SK-N-SH treated with all-trans-retinoic acid at 6 μM for 48 hours (cell line): ENCODE measurements around the gene CDYL.

Experiments
- ATAC-seq: fragments of 200-7000 bp; cut with Tn5 transposase; 3 replicates; pipeline ENCODE4 v1.9.1; 2020; ENCODE audit warnings: mild to moderate bottlenecking, moderate library complexity
- ARNTL ChIP-seq: fragments of 450-650 bp; formaldehyde crosslinking; IDR thresholded peaks from 2 replicates; pipeline ENCODE4 v1.5.0; 2020; ENCODE audit warnings: low read depth, mild to moderate bottlenecking, moderate library complexity, borderline replicate concordance
- BACH2 ChIP-seq: fragments of 250-450 bp; sonication (Bioruptor Pico); IDR thresholded peaks from 2 replicates; pipeline ENCODE4 v1.9.0; 2021; ENCODE audit warnings: mild to moderate bottlenecking, borderline replicate concordance
- CSDC2 ChIP-seq: fragments of 250-450 bp; sonication (Bioruptor Pico); IDR thresholded peaks from 2 replicates; pipeline ENCODE4 v1.5.0; 2020; ENCODE audit warnings: mild to moderate bottlenecking, moderate library complexity
- ESRRG ChIP-seq: fragments of 250-450 bp; sonication (Bioruptor Pico); IDR thresholded peaks from 2 replicates; pipeline ENCODE4 v1.6.1; 2021; ENCODE audit warnings: mild to moderate bottlenecking
- ISL1 ChIP-seq: fragments of 250-450 bp; sonication (Bioruptor Pico); IDR thresholded peaks from 2 replicates; pipeline ENCODE4 v2.1.2; 2022; ENCODE audit warnings: mild to moderate bottlenecking, moderate library complexity
- OSR1 ChIP-seq: fragments of 250-450 bp; sonication (Bioruptor Pico); IDR thresholded peaks from 2 replicates; pipeline ENCODE4 v1.8.0; 2022; ENCODE audit warnings: moderate library complexity, mild to moderate bottlenecking, inconsistent platforms
- PPARA ChIP-seq: fragments of 250-450 bp; sonication (Bioruptor Pico); IDR thresholded peaks from 2 replicates; pipeline ENCODE4 v1.5.0; 2020; ENCODE audit warnings: mild to moderate bottlenecking, borderline replicate concordance
- TCF4 ChIP-seq: fragments of 250-450 bp; sonication (Bioruptor Pico); IDR thresholded peaks from 2 replicates; pipeline ENCODE4 v1.8.0; 2021; ENCODE audit warnings: mild to moderate bottlenecking, moderate library complexity, borderline replicate concordance
- TOX ChIP-seq: fragments of 250-450 bp; sonication (Bioruptor Pico); IDR thresholded peaks from 2 replicates; pipeline ENCODE4 v1.8.0; 2021; ENCODE audit warnings: mild to moderate bottlenecking, moderate library complexity, borderline replicate concordance
- ZC3H10 ChIP-seq: fragments of 250-450 bp; sonication (Bioruptor Pico); IDR thresholded peaks from 2 replicates; pipeline ENCODE4 v1.5.1; 2021; ENCODE audit warnings: mild to moderate bottlenecking, moderate library complexity
- ZFP3 ChIP-seq: fragments of 250-450 bp; sonication (Bioruptor Pico); IDR thresholded peaks from 2 replicates; pipeline ENCODE4 v1.5.0; 2020; ENCODE audit warnings: mild to moderate bottlenecking, moderate library complexity
- ZNF565 ChIP-seq: fragments of 450-650 bp; formaldehyde crosslinking; conservative IDR thresholded peaks from 2 replicates; pipeline ENCODE4 v1.5.0; 2020; ENCODE audit warnings: low read depth, mild to moderate bottlenecking, moderate library complexity
- ZNF70 ChIP-seq: fragments of 450-650 bp; formaldehyde crosslinking; IDR thresholded peaks from 2 replicates; pipeline ENCODE4 v1.5.0; 2020; ENCODE audit warnings: mild to moderate bottlenecking, moderate library complexity
- TF ChIP-seq, protein P1 (sequence below): fragments of 250-450 bp; sonication (Bioruptor Pico); IDR thresholded peaks from 2 replicates; pipeline ENCODE4 v1.5.1; 2021; ENCODE audit warnings: mild to moderate bottlenecking, moderate library complexity
- TF ChIP-seq, protein P2 (sequence below): fragments of 250-450 bp; sonication (Bioruptor Pico); IDR thresholded peaks from 2 replicates; pipeline ENCODE4 v1.8.0; 2020; ENCODE audit warnings: mild to moderate bottlenecking, moderate library complexity, borderline replicate concordance
- TF ChIP-seq, protein P3 (sequence below): fragments of 250-450 bp; sonication (Bioruptor Pico); IDR thresholded peaks from 2 replicates; pipeline ENCODE4 v1.8.0; 2021; ENCODE audit warnings: low read depth, mild to moderate bottlenecking, moderate library complexity, borderline replicate concordance

Gene CDYL

DNA sequence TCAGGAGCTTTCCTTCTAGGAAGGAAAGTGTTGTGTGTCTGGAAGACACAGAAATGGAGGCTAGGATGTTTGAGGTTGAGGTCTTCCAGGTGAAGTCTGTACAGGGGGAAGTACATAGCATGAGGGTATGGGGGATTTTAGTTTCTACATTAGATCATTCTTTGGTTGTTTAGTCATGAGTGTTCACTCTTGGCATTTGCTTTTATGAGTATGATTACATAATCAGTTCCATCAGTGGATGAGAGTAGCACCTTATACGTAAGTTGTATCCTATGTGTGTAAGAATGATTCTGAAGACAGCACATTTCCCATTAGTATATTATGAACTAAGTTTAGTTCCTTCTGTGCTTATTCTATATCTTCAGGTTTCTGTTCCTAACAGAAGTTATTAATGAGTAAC is 1.9 kb downstream of the CDYL start (continued):
- TF ChIP-seq, protein P1, sequence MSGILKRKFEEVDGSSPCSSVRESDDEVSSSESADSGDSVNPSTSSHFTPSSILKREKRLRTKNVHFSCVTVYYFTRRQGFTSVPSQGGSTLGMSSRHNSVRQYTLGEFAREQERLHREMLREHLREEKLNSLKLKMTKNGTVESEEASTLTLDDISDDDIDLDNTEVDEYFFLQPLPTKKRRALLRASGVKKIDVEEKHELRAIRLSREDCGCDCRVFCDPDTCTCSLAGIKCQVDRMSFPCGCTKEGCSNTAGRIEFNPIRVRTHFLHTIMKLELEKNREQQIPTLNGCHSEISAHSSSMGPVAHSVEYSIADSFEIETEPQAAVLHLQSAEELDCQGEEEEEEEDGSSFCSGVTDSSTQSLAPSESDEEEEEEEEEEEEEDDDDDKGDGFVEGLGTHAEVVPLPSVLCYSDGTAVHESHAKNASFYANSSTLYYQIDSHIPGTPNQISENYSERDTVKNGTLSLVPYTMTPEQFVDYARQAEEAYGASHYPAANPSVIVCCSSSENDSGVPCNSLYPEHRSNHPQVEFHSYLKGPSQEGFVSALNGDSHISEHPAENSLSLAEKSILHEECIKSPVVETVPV (CRISPR knock-in tag), result no peak
- TF ChIP-seq ZFP3 (CRISPR knock-in tag), result no peak
- TF ChIP-seq OSR1 (CRISPR knock-in tag), result no peak
- TF ChIP-seq, protein P2, sequence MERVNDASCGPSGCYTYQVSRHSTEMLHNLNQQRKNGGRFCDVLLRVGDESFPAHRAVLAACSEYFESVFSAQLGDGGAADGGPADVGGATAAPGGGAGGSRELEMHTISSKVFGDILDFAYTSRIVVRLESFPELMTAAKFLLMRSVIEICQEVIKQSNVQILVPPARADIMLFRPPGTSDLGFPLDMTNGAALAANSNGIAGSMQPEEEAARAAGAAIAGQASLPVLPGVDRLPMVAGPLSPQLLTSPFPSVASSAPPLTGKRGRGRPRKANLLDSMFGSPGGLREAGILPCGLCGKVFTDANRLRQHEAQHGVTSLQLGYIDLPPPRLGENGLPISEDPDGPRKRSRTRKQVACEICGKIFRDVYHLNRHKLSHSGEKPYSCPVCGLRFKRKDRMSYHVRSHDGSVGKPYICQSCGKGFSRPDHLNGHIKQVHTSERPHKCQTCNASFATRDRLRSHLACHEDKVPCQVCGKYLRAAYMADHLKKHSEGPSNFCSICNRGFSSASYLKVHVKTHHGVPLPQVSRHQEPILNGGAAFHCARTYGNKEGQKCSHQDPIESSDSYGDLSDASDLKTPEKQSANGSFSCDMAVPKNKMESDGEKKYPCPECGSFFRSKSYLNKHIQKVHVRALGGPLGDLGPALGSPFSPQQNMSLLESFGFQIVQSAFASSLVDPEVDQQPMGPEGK (CRISPR knock-in tag), result no peak
- TF ChIP-seq PPARA (CRISPR knock-in tag), result no peak

DNA sequence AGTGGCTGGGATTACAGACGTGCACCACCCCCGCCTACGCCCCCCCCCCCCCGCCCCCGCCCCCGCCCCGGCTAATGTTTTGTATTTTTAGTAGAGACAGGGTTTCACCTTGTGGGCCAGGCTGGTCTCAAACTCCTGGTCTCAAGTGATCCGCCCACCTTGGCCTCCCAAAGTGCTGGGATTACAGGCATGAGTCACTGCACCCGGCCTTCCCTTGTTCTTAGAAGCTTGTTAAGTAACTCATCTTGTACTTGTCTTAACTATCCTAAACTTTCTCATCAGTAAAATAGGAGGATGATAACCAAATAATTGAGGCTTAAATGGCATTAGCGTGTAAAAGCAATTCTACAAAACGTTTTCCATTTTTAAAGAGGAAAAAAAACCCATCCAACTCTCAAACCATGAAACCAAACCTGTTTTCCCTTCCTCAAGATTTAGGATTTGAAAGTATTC is 4.2 kb downstream of the CDYL start:
- ATAC-seq, result no peak
- TF ChIP-seq, protein P2 (CRISPR knock-in tag), result no peak
- TF ChIP-seq CSDC2 (no peak), ISL1 (CRISPR knock-in tag) (no peak), TOX (no peak), BACH2 (no peak), ZNF565 (CRISPR knock-in tag) (no peak), ZC3H10 (CRISPR knock-in tag) (no peak), ARNTL (no peak), PPARA (CRISPR knock-in tag) (no peak), ZNF70 (CRISPR knock-in tag) (no peak), TCF4 (CRISPR knock-in tag) (no peak)
- TF ChIP-seq, protein P3, sequence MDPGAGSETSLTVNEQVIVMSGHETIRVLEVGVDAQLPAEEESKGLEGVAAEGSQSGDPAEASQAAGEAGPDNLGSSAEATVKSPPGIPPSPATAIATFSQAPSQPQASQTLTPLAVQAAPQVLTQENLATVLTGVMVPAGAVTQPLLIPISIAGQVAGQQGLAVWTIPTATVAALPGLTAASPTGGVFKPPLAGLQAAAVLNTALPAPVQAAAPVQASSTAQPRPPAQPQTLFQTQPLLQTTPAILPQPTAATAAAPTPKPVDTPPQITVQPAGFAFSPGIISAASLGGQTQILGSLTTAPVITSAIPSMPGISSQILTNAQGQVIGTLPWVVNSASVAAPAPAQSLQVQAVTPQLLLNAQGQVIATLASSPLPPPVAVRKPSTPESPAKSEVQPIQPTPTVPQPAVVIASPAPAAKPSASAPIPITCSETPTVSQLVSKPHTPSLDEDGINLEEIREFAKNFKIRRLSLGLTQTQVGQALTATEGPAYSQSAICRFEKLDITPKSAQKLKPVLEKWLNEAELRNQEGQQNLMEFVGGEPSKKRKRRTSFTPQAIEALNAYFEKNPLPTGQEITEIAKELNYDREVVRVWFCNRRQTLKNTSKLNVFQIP (CRISPR knock-in tag), result no peak

DNA sequence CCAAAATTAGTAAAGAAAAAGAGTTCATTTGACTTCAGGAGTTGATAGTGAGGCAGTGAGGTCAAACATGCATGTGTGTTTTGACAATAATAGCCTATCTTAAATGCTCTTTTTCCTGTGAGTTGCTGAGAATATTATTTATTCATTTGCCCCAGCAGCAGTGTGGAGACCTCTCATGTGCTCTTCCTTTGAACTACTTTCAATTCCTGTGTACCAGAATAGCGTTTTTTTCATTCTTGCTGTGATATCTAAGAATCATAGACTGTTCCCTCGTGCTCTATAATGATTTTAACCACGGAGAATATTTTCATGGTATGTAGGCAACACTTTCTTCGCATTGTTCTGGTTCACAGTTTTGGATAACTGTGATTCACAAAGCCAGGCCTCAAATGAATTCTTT is 5.2 kb downstream of the CDYL start:
- no peak for ATAC-seq
- TF ChIP-seq, protein P1 (CRISPR knock-in tag), result no peak
- TF ChIP-seq ESRRG (CRISPR knock-in tag), result no peak
- TF ChIP-seq, protein P2 (CRISPR knock-in tag), result no peak
- TF ChIP-seq, protein P3 (CRISPR knock-in tag), result no peak
- TF ChIP-seq PPARA (CRISPR knock-in tag), result no peak
- TF ChIP-seq, all 23 proteins: peak for 0
